Skin of body (tissue), 2 donors: Measurements from ENCODE around the gene KRT14. TPM values are rescaled to one million over a fixed set of nuclear protein-coding genes. Genes with fewer than 3 reads are reported as not detected.
"Not testable (repeated sequence)": the region's sequence is repeated elsewhere in the genome, so short reads cannot be mapped to it uniquely, and the experiment has no call there.

ENCODE experiments used
- DNase-seq: peaks from one replicate; lab custom pipeline; 2025; lab: John Stamatoyannopoulos, UW
- total RNA-seq: library from RNA; depleted of rRNA; stranded (reverse); fragments of >200 nt; gene quantifications from one replicate; pipeline ENCODE4 v1.2.3, GENCODE V29; 2014

KRT14 gene
- 763 TPM for total RNA-seq

DNA sequence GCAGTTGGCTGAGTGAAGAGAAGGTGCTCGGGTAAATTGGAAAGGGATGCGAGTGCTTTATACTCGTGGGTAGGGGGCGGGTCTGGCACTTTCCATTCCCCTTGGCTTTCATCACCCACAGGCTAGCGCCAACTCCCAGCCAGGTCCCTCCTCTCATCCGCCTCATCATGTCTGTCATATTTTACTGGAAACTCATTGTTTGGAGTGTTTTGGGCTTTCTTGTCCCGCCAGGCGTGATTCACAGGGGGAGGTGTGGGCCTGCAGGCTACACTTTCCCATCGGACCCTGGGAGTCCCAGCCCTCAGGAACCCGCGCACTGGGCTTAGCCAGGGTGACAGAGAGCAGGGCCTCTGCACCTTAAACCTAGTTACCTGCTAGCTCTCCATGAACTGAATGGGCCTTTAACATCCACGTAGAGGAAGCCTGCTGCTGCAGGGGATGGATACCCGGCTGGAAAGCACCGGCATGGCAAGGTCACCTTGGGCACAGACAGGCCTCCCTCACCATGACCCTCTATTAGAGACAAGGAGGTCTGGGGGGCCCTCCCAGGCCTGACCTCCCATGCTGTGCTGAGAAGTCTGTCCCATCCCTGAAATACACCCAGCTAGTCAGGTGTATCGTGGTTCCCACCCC lies at the start of gene KRT14:
KRT14 (minus strand) TSS at position 33 of the 633 bp plus-strand sequence. CDS start 61 bp downstream, outside the sequence.
- DNase-seq: no peak

DNA sequence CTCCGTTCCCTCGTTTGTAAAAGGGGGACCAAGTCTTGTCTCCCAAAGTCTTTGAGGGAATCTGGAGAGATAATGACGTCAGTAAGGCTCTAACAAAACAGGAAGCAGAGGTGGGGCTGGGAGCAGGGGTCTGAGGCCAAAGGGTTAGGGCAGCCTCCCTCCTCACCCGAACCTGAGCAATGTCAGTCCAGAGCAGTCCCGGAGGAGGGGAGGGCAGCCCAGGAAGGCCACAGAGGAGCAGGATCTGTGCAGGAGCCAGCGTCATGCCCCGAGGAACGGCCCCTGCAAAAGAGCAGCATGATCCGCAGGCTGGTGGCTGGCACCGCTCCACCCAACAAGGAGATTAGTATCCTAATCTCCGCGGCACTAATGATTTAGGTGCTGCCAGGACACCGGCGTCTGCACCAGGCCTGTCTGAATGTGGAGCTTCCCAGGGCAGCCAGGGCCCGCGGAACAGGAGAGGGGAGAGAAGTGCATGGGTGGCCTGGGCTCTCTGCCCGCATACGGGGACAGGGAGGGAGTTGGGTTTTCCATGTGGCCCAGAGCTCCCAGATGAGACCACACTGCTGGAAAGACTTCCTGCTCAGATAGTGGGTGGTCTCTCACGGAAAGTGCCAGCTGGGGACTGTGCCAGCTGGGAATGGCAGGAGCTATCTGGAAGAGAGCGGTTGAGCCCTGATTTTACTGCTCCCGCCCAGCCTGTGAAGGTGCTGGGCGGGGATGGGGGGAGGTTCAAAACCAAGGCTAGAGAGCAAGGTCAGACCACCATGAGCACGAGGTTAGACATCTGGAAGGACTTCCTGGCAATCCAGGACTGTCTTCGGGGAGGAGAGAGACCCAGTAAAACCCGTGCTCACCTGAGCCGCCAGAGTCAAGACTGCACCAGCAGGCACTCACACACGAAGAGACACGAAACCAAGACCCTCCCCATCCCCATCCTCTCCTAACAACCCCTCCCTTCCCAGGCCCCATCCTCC lies 48.7 kb upstream of the KRT14 start:
- peak; percentile 48 for DNase-seq

DNA sequence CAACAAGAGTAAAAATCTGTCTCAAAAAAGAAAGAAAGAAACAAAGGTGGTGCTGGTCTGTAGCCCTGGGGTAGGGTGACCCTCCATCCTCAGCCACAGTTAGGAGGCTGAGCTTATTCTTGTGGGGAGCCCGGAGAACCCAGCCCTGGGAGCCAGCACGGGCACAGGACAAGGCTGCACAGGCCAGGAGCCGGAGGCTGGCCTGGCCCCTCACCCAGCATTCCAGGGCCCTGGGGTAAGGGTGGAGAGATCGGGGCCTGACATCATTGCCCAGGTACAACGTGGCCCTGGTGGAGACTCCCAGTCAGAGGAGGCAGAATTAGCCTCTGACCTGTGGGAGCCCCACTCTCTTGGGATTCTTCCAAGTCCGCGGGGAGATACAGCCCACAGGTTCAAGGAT lies 47.9 kb upstream of the KRT14 start:
- DNase-seq: no peak

DNA sequence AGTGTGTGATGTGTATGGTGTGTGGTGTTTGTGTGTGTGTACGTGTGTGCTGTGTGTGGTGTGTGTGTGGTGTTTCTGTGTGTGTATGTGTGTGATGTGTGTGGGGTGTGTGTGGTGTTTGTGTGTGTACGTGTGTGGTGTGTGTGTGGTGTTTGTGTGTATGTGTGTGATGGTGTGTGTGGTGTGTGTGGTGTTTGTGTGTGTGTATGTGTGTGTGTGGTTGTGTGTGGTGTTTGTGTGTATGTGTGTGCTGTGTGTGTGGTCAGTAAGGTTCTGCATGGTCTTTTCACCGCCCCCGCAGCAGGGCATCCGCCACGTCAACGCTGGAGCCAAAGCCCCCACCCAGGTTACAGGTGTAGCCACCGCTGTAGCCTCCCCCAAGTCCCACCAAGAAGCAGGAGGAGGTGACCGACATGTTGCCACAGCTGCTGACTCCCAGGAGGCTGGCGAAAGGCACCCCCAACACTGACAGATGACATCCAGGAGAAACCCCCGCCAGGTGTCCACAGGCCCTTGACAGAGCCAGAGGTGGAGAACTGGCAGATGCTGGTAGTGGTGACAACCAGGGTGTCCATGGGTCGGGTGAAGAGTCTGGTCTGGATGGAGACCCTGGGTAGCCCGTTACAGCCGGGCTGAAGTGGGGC lies 47.0 kb upstream of the KRT14 start:
- no peak for DNase-seq

DNA sequence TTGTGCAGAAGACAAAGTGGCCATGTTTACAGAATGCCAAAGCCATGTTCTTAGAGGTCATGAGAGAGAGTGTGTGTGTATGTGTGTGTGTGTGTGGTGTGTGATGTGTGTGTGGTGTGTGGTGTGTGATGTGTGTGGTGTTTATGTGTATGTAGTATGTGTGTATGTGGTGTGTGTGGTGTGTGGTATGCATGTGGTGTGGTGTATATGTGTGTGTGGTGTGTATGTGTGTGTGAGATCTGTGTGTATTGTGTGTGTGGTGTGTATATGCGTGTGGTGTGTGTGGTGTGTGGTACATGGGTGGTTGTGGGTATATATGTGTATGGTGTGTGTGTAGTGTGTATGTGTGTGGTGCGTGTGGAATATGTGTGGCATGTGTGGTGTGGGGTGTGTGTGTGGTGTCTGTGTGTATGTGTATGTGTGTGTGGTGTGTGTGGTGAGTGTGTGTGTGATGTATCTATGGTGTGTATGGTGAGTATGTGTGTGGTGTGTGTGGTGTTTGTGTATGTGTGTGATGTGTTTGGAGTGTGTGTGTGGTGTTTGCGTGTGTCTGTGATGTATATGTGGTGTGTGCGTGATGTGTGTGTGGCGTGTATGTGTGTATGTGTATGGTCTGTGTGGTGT lies 45.9 kb upstream of the KRT14 start:
- DNase-seq: no peak

DNA sequence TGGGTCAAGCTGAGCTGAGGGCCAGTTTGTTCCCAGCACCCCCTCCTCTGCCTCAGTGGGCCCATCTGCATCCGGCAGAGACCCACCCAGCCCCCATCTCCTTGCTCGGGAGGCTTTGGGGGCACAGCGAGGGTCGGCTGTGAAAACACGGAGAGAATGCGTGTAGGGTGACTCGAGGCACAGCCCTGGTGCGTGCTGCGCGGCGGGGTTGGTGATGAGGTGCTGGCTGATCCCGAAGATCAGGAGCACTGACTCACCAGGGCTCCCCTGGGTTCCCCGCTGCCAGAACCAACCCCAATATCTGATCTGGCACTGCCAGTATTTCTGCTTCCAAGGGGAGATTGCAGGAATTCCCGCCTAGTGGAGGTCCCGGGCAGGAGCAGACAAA lies 45.2 kb upstream of the KRT14 start:
- no peak for DNase-seq

DNA sequence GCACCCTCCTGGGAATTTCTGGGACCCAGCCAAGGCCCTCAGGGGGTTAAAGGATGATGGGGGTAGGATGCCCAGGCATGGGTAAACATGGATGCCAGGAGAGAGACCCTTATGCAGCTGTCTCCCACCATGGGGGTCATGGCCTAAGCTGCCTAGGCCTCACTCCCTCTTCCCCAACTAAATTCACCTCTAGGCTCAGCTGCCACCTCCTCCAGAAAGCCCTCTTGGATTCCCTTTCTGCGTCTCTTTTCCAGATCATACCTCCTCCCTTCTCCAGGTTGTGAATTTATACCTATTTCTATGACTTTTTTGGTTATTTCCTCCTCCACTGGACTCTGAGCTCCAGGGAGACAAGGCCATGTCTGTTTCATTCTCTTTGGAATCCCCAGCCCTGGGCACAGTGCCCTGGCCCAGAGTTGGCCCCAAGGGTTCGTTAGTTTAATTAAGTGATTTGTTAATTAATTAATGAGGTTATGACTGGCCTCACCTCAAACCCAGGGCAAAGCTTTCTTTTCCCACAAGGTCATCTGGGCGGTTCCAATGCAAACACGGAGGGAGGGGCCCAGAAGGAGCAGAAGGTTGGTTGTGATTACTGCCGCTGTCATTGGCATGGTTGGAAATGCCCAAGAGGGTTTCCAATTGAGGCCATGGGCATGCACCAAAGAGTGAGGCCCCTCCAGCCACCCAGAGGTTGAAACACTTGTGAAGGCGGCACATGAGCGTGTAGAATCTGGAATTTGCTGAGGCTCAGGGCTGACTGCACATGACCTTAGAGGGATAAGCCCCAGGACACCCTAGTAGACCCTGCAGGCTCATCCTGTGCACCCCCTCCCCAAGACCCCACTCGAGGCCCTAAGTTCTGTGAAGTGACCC lies 44.6 kb upstream of the KRT14 start:
- DNase-seq: no peak

DNA sequence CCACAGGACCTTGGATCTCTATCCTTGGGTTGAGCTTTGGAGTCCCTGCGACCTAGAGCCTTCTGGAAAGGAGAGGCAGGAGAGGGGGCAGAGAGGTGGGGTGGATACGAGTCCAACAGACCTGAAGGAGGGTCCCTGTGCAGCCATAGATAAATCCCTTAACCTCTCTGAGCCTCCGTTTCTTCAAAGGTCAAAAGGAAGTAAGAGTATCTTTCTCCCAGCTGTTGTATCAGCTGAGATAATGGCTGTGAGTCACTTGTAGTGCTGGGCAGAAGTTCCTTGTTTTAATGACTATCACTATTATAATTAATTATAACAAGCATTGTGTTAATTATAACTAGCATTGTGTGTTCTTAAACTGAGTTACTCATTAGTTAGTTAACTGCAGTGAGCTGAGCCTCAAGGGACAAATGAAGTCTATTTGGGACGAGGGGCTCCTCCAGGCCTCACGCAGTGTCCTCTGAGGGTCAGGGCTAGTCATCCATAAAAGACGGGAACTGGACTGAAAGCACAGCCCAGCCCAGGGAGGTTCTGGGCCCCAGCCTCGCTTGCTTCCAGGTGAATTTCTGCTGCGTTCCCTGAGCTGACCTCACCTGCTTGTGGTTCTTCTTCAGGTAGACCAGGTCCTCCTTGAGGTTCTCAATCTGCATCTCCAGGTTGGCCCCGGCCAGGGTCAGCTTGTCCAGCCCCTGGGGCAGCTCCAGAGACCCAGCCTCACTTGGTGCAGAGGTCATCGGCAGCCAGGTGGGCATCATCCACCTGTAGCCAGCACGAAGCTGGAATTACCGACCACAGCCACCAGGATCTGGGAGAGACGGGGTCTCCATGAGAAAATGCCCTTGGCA lies 43.4 kb upstream of the KRT14 start:
- DNase-seq: no peak

DNA sequence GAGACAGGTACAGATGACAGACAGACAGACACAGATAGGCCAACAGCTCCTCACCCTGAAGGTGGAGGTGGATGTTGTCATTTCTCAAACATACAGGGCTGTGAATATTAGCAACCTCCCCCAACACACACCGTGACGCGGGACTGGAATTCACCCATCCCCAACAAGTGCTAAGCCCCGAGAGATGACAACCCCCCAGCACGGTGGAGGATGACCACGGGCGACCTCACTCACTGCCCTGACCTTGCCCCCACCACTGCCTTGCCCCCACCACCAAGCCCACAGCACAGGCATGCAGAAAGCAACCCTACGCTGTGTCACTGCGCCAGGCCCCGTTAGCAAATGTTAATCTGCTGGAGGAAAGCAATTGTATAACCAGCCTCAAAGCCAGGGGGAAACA lies 42.6 kb upstream of the KRT14 start:
- no peak for DNase-seq

DNA sequence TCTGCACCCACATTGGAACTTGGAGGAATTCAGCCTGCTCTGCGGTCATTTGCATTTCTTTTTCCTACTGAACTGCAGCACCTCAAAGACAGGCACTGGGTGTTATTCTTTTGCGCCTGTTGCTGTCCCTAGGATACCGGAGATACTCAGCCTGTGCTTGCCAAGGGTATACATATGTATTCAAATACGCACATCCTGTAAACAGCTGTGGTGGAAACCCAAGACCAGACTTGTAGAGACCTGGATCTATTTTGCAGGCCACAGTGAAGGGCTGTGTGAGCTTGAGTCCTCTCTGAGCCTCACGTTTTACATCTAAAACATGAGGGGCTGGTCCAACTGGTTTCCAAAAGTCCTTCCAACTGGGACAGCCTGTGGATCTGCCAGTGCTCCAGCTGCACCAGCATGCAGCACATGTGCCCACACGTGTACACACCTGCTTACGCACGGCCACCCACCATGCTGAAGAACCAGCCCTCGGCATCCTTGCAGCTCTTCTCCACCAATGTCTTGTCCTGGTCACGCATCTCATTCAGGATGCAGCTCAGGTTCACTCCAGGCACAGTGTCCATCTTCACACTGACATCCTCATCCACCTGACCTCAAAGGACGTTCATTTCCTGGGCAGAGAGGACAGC lies 42.0 kb upstream of the KRT14 start:
- DNase-seq: peak; percentile 56

DNA sequence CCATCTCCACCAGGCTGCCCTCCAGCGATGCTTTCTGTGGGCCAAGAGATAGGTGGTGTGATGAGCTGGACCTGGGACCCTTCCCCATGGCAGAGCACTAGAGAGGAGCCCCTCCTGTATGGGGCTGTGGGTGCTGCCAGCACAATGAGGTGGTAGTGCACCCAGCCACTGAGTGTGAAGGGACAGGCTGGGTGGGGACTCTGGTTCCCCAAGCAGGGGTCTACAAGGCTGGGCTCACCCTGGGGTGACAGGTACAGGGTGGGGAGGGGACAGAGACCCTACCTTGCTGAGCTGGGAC lies 41.3 kb upstream of the KRT14 start:
- not testable (repeated sequence) for DNase-seq

DNA sequence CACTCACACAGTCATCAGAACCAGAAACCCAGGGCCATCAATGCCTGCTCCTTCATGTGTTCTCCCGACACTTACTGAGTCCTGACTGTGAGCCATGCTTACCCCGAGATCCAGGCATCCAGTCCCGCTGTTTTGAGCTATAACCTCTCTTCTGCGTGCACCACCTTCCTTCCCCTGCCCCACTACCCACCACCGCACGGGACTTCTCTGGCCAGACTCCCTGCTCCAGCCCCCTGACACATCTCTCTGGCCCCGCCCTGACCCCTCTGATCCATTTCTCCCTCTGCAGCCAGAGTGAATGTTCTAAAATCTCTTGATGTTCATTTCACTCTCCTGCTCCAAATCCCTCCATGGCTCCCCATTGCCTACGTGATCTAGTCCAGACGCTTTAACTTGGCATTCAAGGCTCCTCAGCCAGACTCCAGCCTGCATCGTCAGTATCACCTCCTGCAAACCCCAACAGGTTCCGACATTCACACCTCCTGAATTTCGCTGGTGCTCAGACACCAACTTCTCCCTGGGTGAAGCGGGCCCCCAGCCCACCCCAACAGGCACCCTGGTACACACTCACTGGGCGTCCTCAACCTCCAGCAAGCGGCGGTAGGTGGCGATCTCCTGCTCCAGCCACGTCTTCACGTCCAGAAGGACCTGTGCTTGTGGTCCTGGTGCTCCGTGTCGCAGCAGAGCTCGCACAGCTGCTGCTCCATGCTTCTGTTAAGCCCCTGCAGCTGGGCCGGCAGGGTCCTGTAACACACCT lies 40.8 kb upstream of the KRT14 start:
- DNase-seq: no peak

DNA sequence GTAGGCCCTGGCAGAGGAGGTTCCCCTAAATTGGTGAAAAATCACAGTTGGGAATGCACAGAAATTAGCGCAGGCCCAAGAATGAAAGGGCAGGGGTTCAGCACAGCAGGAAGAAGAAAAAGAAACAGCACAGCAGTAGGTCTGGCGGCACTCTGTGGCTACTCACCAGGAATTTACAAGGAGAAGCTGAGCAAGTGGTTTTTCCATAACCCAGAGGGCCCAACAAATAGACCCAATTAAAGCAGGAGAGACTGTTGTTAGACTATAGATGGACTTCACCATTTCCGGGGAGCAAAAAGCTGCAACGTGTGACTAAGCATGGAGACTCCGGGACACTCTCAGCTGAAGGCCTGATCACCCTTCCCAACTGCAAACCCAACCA lies 40.2 kb upstream of the KRT14 start:
- not testable (repeated sequence) for DNase-seq

DNA sequence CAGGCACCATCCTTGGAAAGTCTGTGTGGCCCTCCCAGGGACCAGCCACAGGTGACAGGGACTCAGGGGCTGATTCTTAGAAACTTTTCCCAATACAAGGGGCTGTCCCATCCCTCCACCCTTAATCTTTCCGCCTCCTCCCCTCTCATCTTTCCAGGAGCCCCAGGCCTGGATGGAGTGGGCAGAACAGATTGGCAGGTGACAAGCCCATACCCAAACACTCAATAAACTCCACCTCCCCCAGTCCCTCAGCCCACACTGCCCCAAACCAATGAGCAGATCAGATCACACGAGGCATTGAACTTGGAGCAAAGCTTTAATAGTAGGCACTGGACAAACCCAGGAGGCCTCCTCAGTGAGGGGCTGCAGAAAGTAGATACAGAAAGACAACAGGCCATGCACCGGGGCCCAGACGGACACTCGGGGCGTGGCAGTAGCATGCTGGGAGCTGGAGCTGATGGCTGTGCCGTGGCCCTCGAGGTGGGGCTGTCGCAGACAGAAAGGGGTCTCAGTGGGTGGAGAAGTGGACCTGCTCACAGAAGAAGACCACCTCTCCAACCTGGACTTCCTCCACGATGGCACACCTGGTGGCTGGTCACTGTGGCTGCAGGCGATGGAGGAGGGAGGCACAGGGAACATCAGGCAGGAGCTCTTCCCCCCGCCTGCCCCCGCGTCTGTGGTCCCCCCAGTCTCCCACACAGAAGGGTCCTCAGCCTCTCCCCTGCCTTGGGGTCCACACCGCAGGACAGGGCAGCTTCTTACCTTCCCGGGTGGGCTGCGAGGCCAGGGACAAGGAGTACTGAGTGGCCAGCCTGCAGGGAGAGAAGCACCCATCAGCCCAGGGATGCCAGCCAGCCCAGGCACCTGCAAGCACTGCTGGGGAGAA lies 39.6 kb upstream of the KRT14 start:
- DNase-seq: not testable (repeated sequence)

DNA sequence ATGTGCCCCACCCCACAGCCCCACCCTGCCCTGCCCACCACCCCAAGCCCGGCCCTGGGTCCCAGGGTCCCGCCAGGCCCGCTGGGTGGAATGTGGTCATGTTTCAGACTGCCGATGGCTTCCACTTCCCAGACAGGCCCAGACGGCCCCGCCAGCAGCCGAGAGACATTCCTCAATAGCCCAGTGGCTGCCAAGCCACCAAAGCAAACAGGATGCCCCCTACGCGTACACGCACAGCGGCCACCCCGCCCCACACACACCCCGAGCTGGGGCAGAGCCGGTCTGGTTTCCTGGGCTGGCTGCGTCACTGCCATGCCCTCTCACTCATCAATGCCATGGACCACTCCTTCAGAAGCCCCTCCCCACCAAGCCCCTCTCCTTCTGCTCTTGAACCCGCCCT lies 38.9 kb upstream of the KRT14 start:
- no peak for DNase-seq

DNA sequence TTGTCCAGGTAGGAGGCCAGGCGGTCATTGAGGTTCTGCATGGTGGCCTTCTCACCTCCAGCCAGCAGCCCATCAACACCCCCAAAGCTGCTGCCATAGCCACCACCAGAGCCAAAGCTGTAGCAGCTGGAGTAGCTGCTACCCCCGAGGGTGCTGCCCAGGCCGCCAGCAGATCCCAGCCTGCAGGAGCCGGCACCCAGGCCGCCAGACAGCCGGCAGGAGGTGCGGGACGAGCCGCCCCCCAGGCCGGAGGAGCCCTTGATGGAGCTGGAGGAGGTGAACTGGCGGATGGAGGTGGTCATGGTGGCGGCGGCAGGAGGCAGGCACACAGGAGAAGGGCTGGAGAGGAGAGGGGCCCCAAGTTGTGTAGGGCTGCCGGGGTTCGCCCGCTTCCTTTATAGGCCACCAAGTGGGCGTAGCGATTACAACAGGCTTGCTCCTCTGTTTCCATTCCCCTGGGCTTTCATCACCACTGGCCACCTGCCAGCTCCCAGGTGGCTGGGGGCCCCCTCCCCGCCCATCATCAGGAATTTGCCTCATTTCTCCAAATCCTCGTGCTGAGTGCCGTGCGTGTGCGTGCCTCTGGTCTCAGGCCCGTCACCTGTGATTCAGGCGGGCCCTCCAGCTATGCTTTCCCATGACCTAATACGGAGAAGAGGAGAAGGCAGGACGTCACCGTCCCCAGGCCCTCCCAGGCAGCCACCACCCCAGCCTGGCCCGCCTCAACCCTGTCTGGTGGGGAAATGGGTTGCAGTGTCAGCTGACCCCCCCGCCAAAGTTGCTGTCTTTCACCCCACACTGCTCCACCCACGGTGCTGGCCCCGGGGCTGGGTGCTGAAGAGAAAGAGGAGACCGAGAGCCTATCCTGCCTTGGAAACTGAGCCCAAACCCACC lies 37.8 kb upstream of the KRT14 start, which contains the start of gene KRT17:
KRT17 (minus strand) TSS at position 368 of the 894 bp plus-strand sequence; CDS start at position 302, 66 bp downstream.
- no peak for DNase-seq
